ENCODE results near the gene PKDREJ.

The PKDREJ gene

DNA sequence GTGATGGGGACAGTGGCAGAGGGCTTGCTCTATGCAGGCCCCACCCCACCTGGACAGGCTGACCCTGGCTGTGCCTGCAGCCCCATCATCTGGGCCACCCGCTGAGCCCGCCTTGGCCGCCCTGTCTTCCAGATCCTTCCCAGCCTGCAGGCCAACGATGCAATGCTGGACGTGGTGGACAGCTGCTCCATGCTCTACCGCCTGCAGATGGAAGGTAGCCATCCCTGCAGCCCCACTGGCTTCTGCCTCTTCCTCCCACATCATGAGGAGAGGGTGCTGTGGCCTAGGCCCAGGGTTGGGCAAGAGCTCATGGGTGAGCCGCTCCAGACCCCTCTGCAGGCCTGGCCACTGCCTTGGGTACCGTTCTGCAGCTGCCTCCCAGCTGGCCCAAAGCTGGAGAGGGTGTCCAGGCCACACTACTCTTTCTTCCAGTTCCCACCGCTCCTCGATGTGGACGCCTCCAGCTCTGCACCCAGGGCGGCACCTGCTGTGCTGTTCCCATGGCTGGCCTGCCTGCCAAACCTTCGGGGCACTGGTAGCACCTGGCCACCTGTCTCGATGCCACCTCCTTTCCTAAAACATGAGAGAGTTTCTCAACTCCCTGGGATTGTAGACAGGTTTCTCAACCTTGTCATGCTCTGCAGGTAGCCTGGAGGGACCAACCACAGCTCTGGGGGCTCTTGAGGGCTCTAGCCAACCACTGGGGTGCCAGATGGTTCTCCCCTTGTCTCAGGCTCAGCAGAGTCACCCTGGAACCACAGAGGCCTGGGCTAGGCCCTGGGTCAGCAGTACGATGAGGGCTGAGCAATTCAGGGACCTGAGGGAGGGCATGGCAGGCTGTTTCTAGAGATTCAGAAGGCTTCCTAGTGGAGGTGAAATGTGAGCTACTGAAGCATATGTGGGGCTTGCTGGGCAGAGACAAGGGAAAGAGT is 24.1 kb upstream of the PKDREJ start:
- H3K4me3 ChIP-seq (ENCODE audit: low read depth, low read length): peak overlapping the region; percentile 57
- peak; percentile 18 for DNase-seq (ENCODE audit: low read depth)
- TF ChIP-seq, protein P1, sequence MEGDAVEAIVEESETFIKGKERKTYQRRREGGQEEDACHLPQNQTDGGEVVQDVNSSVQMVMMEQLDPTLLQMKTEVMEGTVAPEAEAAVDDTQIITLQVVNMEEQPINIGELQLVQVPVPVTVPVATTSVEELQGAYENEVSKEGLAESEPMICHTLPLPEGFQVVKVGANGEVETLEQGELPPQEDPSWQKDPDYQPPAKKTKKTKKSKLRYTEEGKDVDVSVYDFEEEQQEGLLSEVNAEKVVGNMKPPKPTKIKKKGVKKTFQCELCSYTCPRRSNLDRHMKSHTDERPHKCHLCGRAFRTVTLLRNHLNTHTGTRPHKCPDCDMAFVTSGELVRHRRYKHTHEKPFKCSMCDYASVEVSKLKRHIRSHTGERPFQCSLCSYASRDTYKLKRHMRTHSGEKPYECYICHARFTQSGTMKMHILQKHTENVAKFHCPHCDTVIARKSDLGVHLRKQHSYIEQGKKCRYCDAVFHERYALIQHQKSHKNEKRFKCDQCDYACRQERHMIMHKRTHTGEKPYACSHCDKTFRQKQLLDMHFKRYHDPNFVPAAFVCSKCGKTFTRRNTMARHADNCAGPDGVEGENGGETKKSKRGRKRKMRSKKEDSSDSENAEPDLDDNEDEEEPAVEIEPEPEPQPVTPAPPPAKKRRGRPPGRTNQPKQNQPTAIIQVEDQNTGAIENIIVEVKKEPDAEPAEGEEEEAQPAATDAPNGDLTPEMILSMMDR (IDR thresholded peaks at IDR 0.05; ENCODE audit: low read depth, low read length): no peak
- TF ChIP-seq, protein P2, sequence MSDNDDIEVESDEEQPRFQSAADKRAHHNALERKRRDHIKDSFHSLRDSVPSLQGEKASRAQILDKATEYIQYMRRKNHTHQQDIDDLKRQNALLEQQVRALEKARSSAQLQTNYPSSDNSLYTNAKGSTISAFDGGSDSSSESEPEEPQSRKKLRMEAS (IDR thresholded peaks at IDR 0.05; ENCODE audit: low read depth, low read length): no peak
- TF ChIP-seq MYC (IDR thresholded peaks at IDR 0.05; ENCODE audit: low read depth, low read length) (no peak), POLR2A (IDR thresholded peaks at IDR 0.05; ENCODE audit: extremely low read depth, insufficient read length) (no peak)

DNA sequence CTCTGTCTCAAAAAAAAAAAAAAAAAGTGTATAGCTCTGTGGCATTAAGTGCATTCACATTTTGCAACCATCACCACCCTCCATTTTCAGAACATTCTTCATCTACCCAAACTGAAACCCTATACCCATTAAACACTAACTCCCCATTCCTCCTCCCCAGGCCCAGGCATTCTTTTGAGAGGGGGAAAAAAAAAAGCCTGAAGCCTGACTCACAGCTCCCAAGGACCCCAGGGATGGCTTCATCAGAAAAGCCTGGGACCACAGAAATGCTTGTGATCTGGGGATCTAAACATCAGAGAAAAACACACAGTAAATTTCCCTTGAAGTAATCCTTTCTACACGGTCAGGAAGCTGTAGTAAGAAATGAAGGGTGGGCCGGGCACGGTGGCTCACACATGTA is 22.9 kb upstream of the PKDREJ start:
- no peak overlapping the region for H3K4me3 ChIP-seq (ENCODE audit: low read depth, low read length)
- DNase-seq (ENCODE audit: low read depth): no peak
- TF ChIP-seq, protein P1 (IDR thresholded peaks at IDR 0.05; ENCODE audit: low read depth, low read length): no peak

DNA sequence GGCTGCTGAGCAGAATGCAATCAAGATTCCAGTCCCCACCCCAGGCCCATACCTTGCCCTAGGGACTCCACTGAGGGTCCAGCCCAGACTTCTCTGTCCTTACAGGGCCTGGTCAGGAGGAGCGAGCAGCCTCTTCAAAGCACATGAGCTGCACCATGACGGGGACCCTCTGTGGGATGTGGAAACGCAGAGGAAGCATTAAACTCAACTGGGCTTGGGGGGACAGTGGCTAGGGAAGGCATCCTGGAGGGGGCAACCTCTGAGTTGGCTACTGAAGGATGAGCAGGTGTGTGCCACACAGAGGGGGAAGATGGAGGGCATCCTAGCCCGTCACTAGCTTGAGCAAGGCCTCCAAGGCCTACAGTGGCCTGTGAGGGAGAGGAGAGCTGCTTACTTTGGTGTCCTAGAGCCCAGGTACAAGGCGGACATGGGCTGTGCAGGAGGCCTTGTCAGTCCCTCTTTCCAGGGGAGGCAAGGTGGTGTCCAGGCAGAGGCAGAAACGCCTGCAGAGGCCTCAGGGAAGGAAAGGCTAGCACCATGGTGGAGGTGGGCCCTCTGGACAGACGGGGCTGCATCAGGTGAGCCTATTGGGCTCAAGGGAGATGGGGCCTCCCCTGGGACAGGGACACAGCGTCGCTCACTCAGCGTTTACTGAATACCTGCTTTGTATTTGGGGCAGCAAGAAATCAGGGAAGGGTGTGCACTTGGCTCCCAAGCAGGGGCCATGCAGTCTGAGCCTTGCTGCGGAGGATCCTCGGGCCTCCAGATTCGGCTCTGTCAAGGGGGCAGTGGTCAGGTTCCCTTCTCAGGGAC is 18.9 kb upstream of the PKDREJ start:
- DNase-seq (ENCODE audit: low read depth): no peak
- TF ChIP-seq MYC (IDR thresholded peaks at IDR 0.05; ENCODE audit: low read depth, low read length): no peak
- no peak for TF ChIP-seq POLR2A (IDR thresholded peaks at IDR 0.05; ENCODE audit: extremely low read depth, insufficient read length)
- TF ChIP-seq, protein P2 (IDR thresholded peaks at IDR 0.05; ENCODE audit: low read depth, low read length): no peak
- TF ChIP-seq, protein P1 (IDR thresholded peaks at IDR 0.05; ENCODE audit: low read depth, low read length): no peak

DNA sequence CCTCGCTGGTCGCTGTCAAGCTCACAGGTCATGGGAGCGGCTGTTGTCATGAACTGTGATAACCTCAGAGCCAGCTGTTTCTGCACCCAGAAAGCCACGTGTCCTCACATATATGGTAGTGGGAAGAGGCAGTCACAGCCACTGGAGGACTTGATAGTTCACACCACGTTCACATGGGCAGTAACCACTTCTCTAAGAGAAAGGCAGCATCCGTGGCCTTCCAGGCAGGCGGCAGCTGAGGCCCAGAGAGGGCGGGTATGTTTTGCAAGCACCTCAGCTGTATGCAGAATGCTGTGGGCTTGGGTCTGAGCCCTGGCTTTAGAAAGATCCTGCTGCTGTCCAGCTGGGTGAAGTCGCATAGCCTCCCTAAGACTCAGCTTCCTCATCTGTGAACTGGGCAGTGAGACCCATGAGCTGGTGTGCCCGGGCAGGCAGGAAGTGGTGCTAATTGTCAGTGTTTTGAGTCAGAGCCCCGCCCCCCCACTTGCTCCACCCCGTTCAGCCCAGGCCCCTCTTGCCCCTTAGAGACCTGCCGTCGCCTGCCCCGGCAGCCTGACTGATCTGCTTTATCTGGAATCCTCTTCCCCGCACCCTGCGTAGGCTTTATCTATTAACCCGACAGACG is 18.0 kb upstream of the PKDREJ start:
- peak; percentile 62 for DNase-seq (ENCODE audit: low read depth)
- no peak overlapping the region for H3K4me3 ChIP-seq (ENCODE audit: low read depth, low read length)
- TF ChIP-seq MYC (IDR thresholded peaks at IDR 0.05; ENCODE audit: low read depth, low read length) (no peak), POLR2A (IDR thresholded peaks at IDR 0.05; ENCODE audit: extremely low read depth, insufficient read length) (no peak)
- TF ChIP-seq, protein P2 (IDR thresholded peaks at IDR 0.05; ENCODE audit: low read depth, low read length): no peak
- TF ChIP-seq, protein P1 (IDR thresholded peaks at IDR 0.05; ENCODE audit: low read depth, low read length): no peak

More for the DNA sequence above, 18.9 kb upstream of the PKDREJ start:
- no peak overlapping the region for H3K4me3 ChIP-seq (ENCODE audit: low read depth, low read length)

DNA sequence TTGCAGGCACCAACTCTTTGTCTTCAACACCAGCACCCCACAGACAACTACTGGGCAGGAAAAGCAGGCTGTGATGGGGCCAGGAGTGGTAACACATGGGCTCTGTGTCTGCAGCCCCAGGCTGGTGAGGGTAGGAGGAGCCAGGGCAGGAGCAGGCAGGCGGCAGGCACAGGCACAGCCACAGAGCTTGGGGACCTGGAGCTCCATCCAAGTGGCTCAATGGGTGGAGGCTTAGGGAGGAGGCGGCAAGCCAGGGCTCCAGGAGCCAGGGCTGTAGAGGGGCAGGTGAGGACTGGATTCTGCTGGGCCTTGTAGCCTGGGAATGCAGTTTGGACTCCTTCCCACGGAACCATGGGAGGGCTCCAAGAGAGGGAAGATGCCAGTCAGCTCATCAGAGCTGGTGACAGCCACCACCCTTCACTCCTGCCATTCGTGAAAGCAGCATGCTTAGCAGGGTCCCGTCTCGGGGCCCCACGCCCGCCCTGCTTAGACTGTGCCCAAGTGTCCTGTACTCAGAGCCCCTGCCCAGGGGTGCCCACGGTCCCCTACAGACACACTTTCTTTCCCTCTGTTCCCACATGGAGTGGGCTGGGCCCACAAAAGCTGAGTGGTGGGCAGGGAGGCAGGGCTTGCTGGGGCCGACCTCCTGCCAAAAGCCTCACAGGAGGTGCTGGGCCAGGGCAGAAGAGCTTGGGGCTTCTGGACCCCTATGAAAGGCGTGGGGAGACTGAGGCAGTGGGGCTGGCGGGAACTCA is 17.1 kb upstream of the PKDREJ start:
- DNase-seq (ENCODE audit: low read depth): no peak
- no peak for TF ChIP-seq POLR2A (IDR thresholded peaks at IDR 0.05; ENCODE audit: extremely low read depth, insufficient read length)
- TF ChIP-seq, protein P2 (IDR thresholded peaks at IDR 0.05; ENCODE audit: low read depth, low read length): no peak
- TF ChIP-seq, protein P1 (IDR thresholded peaks at IDR 0.05; ENCODE audit: low read depth, low read length): no peak
- no peak overlapping the region for H3K4me3 ChIP-seq (ENCODE audit: low read depth, low read length)
